HepG2 (cell line): ENCODE results near the gene TECTA. TPM values are rescaled to one million over a fixed set of nuclear protein-coding genes. Genes with fewer than 3 reads are reported as not detected.

ENCODE experiments used
- ATAC-seq: fragments of 200-7000 bp; cut with Tn5 transposase; 3 replicates; pipeline ENCODE4 v1.9.1; 2020; ENCODE audit warnings: mild to moderate bottlenecking, moderate library complexity
- BruUV-seq: library from RNA; stranded (reverse); fragments of 400-500 nt; replicated peaks from 2 replicates; lab custom pipeline; 2021; lab: Mats Ljungman, UMichigan
- CTCF ChIA-PET: fragments of 300-600 bp; formaldehyde crosslinking; extraction: SDS; loops from one replicate; lab custom pipeline; 2021; ENCODE audit warnings: low total read pairs, inconsistent platforms, low intra/inter-chr PET ratio; lab: Yijun Ruan, JAX
- POLR2A ChIA-PET: fragments of 350-600 bp; sonication (Branson Sonifier 250); formaldehyde crosslinking; loops from one replicate; lab custom pipeline; 2020; ENCODE audit warnings: antibody characterized with exemption, inconsistent platforms; lab: Yijun Ruan, JAX
- DNase-seq: peaks from one replicate; pipeline ENCODE4 v3.0.0-alpha.2; 2015; ENCODE audit warnings: low spot score
- FAIRE-seq: peaks from 3 replicates; lab custom pipeline; 2011; peaks lifted over from hg19 to GRCh38; lab: Jason Lieb, UNC
- H2AFZ ChIP-seq: one replicate; pipeline ENCODE4 v1.6.1; 2011; ENCODE audit warnings: low read length, inconsistent platforms
- H3K27ac ChIP-seq: fragments of 300-600 bp; 3 replicates; pipeline ENCODE4 v1.8.0; 2011; ENCODE audit warnings: mixed run types, mild to moderate bottlenecking, mixed read lengths, low read length, inconsistent platforms; ENCODE audit not compliant: insufficient read depth; ENCODE audit errors: extremely low read length
- H3K27me3 ChIP-seq, 2 experiments: fragments of 200-600 bp in 1 of 2; 2 replicates in 1 of 2; 3 replicates in 1 of 2; pipeline versions ENCODE4 v1.6.0 to v1.8.0; 2011; ENCODE audit warnings: low read length in 2 of 2, mild to moderate bottlenecking in 2 of 2, moderate library complexity in 2 of 2, inconsistent platforms in 1 of 2; ENCODE audit not compliant: insufficient read depth in 2 of 2, control insufficient read depth in 1 of 2
- H3K36me3 ChIP-seq, 2 experiments: fragments of 200-600 bp in 1 of 2; replicated peaks in 1 of 2; 2 replicates in 1 of 2; 3 replicates in 1 of 2; pipeline versions ENCODE4 v1.5.1 to v1.8.0; 2011; ENCODE audit warnings: low read length in 2 of 2, inconsistent platforms in 1 of 2; ENCODE audit not compliant: insufficient read depth in 2 of 2, control insufficient read depth in 1 of 2
- H3K4me1 ChIP-seq: 2 replicates; pipeline ENCODE4 v1.5.1; 2012; ENCODE audit warnings: low read length, inconsistent platforms; ENCODE audit not compliant: insufficient read depth
- H3K4me2 ChIP-seq: 2 replicates; pipeline ENCODE4 v1.6.0; 2011; ENCODE audit warnings: low read depth, low read length, inconsistent platforms
- H3K4me3 ChIP-seq, 3 experiments: fragments of 200-600 bp in 1 of 3; sonication (generic), shearing (Covaris generic) in 1 of 3; replicated peaks in 1 of 3; 2 replicates each; pipeline ENCODE4 v1.5.1; 2011 to 2016; ENCODE audit warnings: low read length in 3 of 3, inconsistent platforms in 2 of 3, low read depth in 2 of 3, mild to moderate bottlenecking in 2 of 3, control low read depth in 1 of 3, mixed read lengths in 1 of 3; ENCODE audit not compliant: insufficient read depth in 1 of 3
- H3K79me2 ChIP-seq: one replicate; pipeline ENCODE4 v1.6.1; 2011; ENCODE audit warnings: low read length, inconsistent platforms; ENCODE audit not compliant: insufficient read depth
- H3K9ac ChIP-seq: 2 replicates; pipeline ENCODE4 v1.6.0; 2011; ENCODE audit warnings: mild to moderate bottlenecking, low read depth, low read length, inconsistent platforms; ENCODE audit not compliant: insufficient read depth
- H3K9me3 ChIP-seq: 2 replicates; pipeline ENCODE4 v1.5.1; 2012; ENCODE audit warnings: mild to moderate bottlenecking, low read length
- H4K20me1 ChIP-seq: 2 replicates; pipeline ENCODE4 v1.6.0; 2011; ENCODE audit warnings: inconsistent platforms, mild to moderate bottlenecking, low read length, moderate library complexity; ENCODE audit not compliant: insufficient read depth
- ELK4 ChIP-seq: sonication (generic); formaldehyde crosslinking; IDR thresholded peaks from 2 replicates; pipeline ENCODE4 v1.9.0; 2021; ENCODE audit warnings: missing genetic modification reagents, borderline replicate concordance
- GATAD2A ChIP-seq: IDR thresholded peaks from 2 replicates; pipeline ENCODE4 v1.6.1; 2016
- KDM5B ChIP-seq: sonication (generic); formaldehyde crosslinking; IDR thresholded peaks from 2 replicates; pipeline ENCODE4 v1.4.0; 2020; ENCODE audit warnings: missing genetic modification reagents, mild to moderate bottlenecking, borderline replicate concordance
- MEIS1 ChIP-seq: sonication (generic); formaldehyde crosslinking; IDR thresholded peaks from 2 replicates; pipeline ENCODE4 v1.9.0; 2021; ENCODE audit warnings: mild to moderate bottlenecking, missing genetic modification reagents, moderate library complexity, borderline replicate concordance
- NPAS2 ChIP-seq: sonication (generic); formaldehyde crosslinking; IDR thresholded peaks from 2 replicates; pipeline ENCODE4 v1.8.0; 2022; ENCODE audit warnings: mild to moderate bottlenecking, missing genetic modification reagents, borderline replicate concordance
- SAFB2 ChIP-seq: sonication (generic); formaldehyde crosslinking; IDR thresholded peaks from 2 replicates; pipeline ENCODE4 v1.5.1; 2020; ENCODE audit warnings: missing genetic modification reagents, low read depth, mild to moderate bottlenecking, borderline replicate concordance
- TFE3 ChIP-seq: IDR thresholded peaks from 2 replicates; pipeline ENCODE4 v1.6.1; 2016
- ZNF33A ChIP-seq: sonication (generic); formaldehyde crosslinking; IDR thresholded peaks from 2 replicates; pipeline ENCODE4 v1.5.1; 2020; ENCODE audit warnings: missing genetic modification reagents, mild to moderate bottlenecking, moderate library complexity, borderline replicate concordance
- ZNF501 ChIP-seq: sonication (generic); formaldehyde crosslinking; IDR thresholded peaks from 2 replicates; pipeline ENCODE4 v1.5.1; 2020; ENCODE audit warnings: mild to moderate bottlenecking, moderate library complexity, missing genetic modification reagents
- ZNF703 ChIP-seq: sonication (generic); formaldehyde crosslinking; IDR thresholded peaks from 2 replicates; pipeline ENCODE4 v1.5.1; 2020; ENCODE audit warnings: missing genetic modification reagents, mild to moderate bottlenecking, moderate library complexity, borderline replicate concordance
- WGBS: methylation state at CpG from one replicate; pipeline ENCODE4 v1.1.6; 2017; ENCODE audit warnings: low lambda C conversion rate; 5-methylcytosine and 5-hydroxymethylcytosine counted together
- in situ Hi-C: cut with HindIII; loops from 2 replicates; pipeline ENCODE4 v1.10.0; 2017; ENCODE audit warnings: low pct_unique_long_range_greater_than_20kb; ENCODE audit not compliant: extremely low pct_ligation_motif_present
- intact Hi-C: fragments of 100-400 bp; cut with micrococcal nuclease; formaldehyde crosslinking; loops from one replicate; pipeline ENCODE4 v1.10.0; 2022; ENCODE audit not compliant: unreplicated experiment
- polyA plus RNA-seq, 8 experiments: library from polyadenylated mRNA; depleted of rRNA in 3 of 8; stranded (reverse) in 7 of 8; unstranded in 1 of 8; fragments of >200 nt; fragmentation: Illumina TruSeq in 4 of 8; extraction: Trizol in 4 of 8; gene quantifications; 2 replicates each; pipeline versions ENCODE4 v1.2.1 to v1.2.3, GENCODE V29; 2011 to 2016; ENCODE audit warnings: low read depth in 4 of 8, missing spikeins in 1 of 8, mixed read lengths in 1 of 8; ENCODE audit not compliant: insufficient read depth in 1 of 8
- total RNA-seq, 5 experiments: library from RNA; depleted of rRNA; stranded (reverse); fragments of >200 nt; fragmentation: Illumina TruSeq; extraction: Trizol; gene quantifications; 2 replicates each; pipeline ENCODE4 v1.2.3, GENCODE V29; 2016; ENCODE audit warnings: low read depth in 1 of 5

Gene TECTA
- total and polyA plus RNA-seq, 2 of the 13 experiments (the other 11 are each of a cell fraction or from before 2014, with no cell fraction given) = 0.04 to 0.17 TPM

GRCh38 chr11:121199516-121199915 is 98.5 kb downstream of the TECTA start (continued):
- no peak for TF ChIP-seq KDM5B
- TF ChIP-seq ZNF703 (CRISPR knock-in tag) = no peak
- no peak for TF ChIP-seq MEIS1 (CRISPR knock-in tag)
- TF ChIP-seq GATAD2A (CRISPR knock-in tag) = no peak
- no peak for TF ChIP-seq ELK4

GRCh38 chr11:121206810-121207209 is 105.8 kb downstream of the TECTA start:
- no TSS peak for BruUV-seq
- H3K9ac ChIP-seq = no peak overlapping the region
- no peaks in the 10 kb centered on the region for H4K20me1 ChIP-seq
- H3K36me3 ChIP-seq = no peaks in the 10 kb centered on the region
- FAIRE-seq = no peak
- H3K4me3 ChIP-seq = no peak overlapping the region
- H3K4me2 ChIP-seq = no peak overlapping the region
- H3K4me1 ChIP-seq = no peaks in the 10 kb centered on the region
- H3K79me2 ChIP-seq = no peaks in the 10 kb centered on the region
- no peak for DNase-seq
- no peaks in the 10 kb centered on the region for H3K27me3 ChIP-seq
- H3K27ac ChIP-seq = no peak overlapping the region
- intact Hi-C loops = no loop called here
- H2AFZ ChIP-seq = no peak overlapping the region
- no peak for TF ChIP-seq ZNF33A (CRISPR knock-in tag)
- TF ChIP-seq ZNF501 (CRISPR knock-in tag) = no peak
- no peak for TF ChIP-seq NPAS2 (CRISPR knock-in tag)
- TF ChIP-seq SAFB2 (CRISPR knock-in tag) = no peak
- no peak for TF ChIP-seq TFE3 (CRISPR knock-in tag)
- in situ Hi-C loops = no loop called here
- H3K9me3 ChIP-seq = no peaks in the 10 kb centered on the region
- CTCF ChIA-PET = no interaction called here
- ATAC-seq = no peak
- 3% methylated on average over 2 of the region's 2 CpGs for WGBS
- POLR2A ChIA-PET = no interaction called here
